ENCODE measurements around the gene EMP3.

DNA sequence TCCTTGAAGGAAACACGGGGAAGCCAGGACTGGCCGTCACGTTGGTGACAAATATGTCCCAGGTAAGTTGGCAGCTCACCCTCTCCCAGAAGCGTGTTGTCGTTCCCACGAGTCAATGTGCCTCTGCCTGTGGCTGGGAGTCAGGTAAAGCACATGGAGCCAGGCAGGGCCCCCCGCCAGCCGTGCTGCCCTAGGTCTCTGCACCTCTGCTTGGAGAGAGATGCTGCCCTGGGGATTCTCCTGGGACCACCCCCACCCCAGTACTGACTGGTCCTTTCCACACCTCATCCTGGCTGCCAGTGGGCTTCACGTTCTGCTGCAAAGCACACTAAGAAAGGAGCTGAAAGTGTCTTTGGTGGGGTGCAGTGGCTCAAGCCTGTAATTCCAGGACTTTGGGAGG, 45.6 kb upstream of the EMP3 start:
- TF ChIP-seq, protein P1, sequence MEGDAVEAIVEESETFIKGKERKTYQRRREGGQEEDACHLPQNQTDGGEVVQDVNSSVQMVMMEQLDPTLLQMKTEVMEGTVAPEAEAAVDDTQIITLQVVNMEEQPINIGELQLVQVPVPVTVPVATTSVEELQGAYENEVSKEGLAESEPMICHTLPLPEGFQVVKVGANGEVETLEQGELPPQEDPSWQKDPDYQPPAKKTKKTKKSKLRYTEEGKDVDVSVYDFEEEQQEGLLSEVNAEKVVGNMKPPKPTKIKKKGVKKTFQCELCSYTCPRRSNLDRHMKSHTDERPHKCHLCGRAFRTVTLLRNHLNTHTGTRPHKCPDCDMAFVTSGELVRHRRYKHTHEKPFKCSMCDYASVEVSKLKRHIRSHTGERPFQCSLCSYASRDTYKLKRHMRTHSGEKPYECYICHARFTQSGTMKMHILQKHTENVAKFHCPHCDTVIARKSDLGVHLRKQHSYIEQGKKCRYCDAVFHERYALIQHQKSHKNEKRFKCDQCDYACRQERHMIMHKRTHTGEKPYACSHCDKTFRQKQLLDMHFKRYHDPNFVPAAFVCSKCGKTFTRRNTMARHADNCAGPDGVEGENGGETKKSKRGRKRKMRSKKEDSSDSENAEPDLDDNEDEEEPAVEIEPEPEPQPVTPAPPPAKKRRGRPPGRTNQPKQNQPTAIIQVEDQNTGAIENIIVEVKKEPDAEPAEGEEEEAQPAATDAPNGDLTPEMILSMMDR (IDR thresholded peaks at IDR 0.05): no peak
- no peak for TF ChIP-seq EZH2 (IDR thresholded peaks at IDR 0.05)
